Esophagus muscularis mucosa (tissue), 4 donors: ENCODE results near the gene ATP10A. TPM values are rescaled to one million over a fixed set of nuclear protein-coding genes. Genes with fewer than 3 reads are reported as not detected.

Experiments used
- DNase-seq: peaks from one replicate; pipeline ENCODE4 v3.0.0-alpha.2; 2017; ENCODE audit errors: extremely low spot score
- H3K27ac ChIP-seq, 4 donors: fragments of 200-600 bp; sonication (generic); replicated peaks in 1 of 4; 1 replicate in 3 of 4; 2 replicates in 1 of 4; pipeline ENCODE4 v1.5.1; 2016 to 2019; ENCODE audit warnings: mild to moderate bottlenecking in 1 of 4
- H3K27me3 ChIP-seq, 4 donors: fragments of 200-600 bp; sonication (generic); one replicate each; pipeline versions ENCODE4 v1.5.1 to v1.6.0; 2016 to 2019
- H3K36me3 ChIP-seq, 4 donors: fragments of 200-600 bp; sonication (generic); one replicate each; pipeline ENCODE4 v1.5.1; 2016 to 2019
- H3K4me1 ChIP-seq, 4 donors: fragments of 200-600 bp; sonication (generic); one replicate each; pipeline ENCODE4 v1.5.1; 2016 to 2019
- H3K4me3 ChIP-seq, 4 donors: fragments of 200-600 bp; sonication (generic); 1 replicate in 2 of 4; 2 replicates in 2 of 4; pipeline ENCODE4 v1.5.1; 2016 to 2019; ENCODE audit warnings: mild to moderate bottlenecking in 4 of 4, moderate library complexity in 1 of 4
- H3K9me3 ChIP-seq, 4 donors: fragments of 200-600 bp; sonication (generic); 1 replicate in 3 of 4; 2 replicates in 1 of 4; pipeline ENCODE4 v1.5.1; 2016 to 2019
- EP300 ChIP-seq: sonication (generic); formaldehyde crosslinking; IDR thresholded peaks from one replicate; pipeline ENCODE4 v1.6.1; 2017; ENCODE audit warnings: antibody characterized with exemption
- POLR2A ChIP-seq: fragments of 450-650 bp; IDR thresholded peaks from one replicate; pipeline ENCODE4 v1.6.1; 2017; ENCODE audit warnings: antibody characterized with exemption, moderate library complexity, mild to moderate bottlenecking, low read depth
- POLR2AphosphoS5 ChIP-seq, 2 donors: sonication (generic); formaldehyde crosslinking; IDR thresholded peaks; one replicate each; pipeline ENCODE4 v1.6.1; 2017; ENCODE audit warnings: antibody characterized with exemption in 2 of 2
- WGBS: methylation state at CpG from one replicate; pipeline ENCODE4 v1.1.5; 2018; 5-methylcytosine and 5-hydroxymethylcytosine counted together
- intact Hi-C: fragments of 100-400 bp; cut with DNase I; formaldehyde crosslinking; loops from one replicate; pipeline ENCODE4 v1.15.1; 2023
- total RNA-seq, 4 donors: library from RNA; depleted of rRNA; stranded (reverse); fragments of >200 nt; gene quantifications; one replicate each; pipeline versions ENCODE4 v1.1.0 to v1.2.1, GENCODE V29; 2016
- TF ChIP-seq, protein P1 (sequence below), 3 experiments: fragments of 200-600 bp in 2 of 3; fragments of 450-650 bp in 1 of 3; sonication (generic) in 2 of 3; IDR thresholded peaks; one replicate each; pipeline ENCODE4 v1.5.1; 2017 to 2019; ENCODE audit warnings: antibody characterized with exemption in 3 of 3, mild to moderate bottlenecking in 2 of 3, moderate library complexity in 1 of 3

Gene ATP10A
- total RNA-seq, 4 donors from 2014 or later = 23.9 to 51.9 (median 32.6) TPM

GRCh38 chr15:25880411-25880810 lies 17.3 kb upstream of the ATP10A start:
- no peaks in the 10 kb centered on the region for H3K9me3 ChIP-seq
- H3K4me1 ChIP-seq = peaks cover 0 to 36% (median 27%) of the 10 kb centered on the region in 4 donors
- no peak for DNase-seq
- H3K36me3 ChIP-seq = no peaks in the 10 kb centered on the region
- no peak overlapping the region for H3K4me3 ChIP-seq
- H3K27me3 ChIP-seq = no peaks in the 10 kb centered on the region
- intact Hi-C loops = no loop called here
- H3K27ac ChIP-seq = no peak overlapping the region
- TF ChIP-seq, protein P1, sequence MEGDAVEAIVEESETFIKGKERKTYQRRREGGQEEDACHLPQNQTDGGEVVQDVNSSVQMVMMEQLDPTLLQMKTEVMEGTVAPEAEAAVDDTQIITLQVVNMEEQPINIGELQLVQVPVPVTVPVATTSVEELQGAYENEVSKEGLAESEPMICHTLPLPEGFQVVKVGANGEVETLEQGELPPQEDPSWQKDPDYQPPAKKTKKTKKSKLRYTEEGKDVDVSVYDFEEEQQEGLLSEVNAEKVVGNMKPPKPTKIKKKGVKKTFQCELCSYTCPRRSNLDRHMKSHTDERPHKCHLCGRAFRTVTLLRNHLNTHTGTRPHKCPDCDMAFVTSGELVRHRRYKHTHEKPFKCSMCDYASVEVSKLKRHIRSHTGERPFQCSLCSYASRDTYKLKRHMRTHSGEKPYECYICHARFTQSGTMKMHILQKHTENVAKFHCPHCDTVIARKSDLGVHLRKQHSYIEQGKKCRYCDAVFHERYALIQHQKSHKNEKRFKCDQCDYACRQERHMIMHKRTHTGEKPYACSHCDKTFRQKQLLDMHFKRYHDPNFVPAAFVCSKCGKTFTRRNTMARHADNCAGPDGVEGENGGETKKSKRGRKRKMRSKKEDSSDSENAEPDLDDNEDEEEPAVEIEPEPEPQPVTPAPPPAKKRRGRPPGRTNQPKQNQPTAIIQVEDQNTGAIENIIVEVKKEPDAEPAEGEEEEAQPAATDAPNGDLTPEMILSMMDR (IDR thresholded peaks at IDR 0.05) = no peak
- TF ChIP-seq POLR2AphosphoS5 (IDR thresholded peaks at IDR 0.05) = no peak
- TF ChIP-seq EP300 = no peak
- 91% methylated on average over 1 of the region's 1 CpG for WGBS

DNA sequence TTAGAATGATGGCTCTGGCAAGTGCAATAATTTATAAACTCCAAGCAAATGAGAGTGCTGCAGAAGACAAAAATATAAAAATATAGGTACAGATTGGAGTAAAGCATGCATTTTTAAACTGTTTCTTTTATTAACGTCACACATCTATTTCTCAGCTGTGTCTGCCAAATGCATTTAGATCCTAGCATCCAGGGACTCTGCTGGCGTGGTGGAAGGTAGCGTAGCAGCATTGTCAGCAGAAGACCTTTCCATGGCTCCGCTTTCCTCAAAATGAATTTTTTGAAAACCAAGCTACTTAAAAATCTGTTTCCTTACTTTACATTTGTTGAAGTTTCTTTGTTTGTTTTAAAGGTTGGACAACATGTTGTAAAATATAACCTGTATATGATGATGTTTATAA lies 16.3 kb upstream of the ATP10A start:
- H3K4me1 ChIP-seq = peaks cover 0 to 29% (median 25%) of the 10 kb centered on the region in 4 donors
- no peak for TF ChIP-seq EP300
- TF ChIP-seq POLR2AphosphoS5 (IDR thresholded peaks at IDR 0.05) = no peak
- TF ChIP-seq, protein P1 (IDR thresholded peaks at IDR 0.05) = no peak
- TF ChIP-seq POLR2A = no peak

DNA sequence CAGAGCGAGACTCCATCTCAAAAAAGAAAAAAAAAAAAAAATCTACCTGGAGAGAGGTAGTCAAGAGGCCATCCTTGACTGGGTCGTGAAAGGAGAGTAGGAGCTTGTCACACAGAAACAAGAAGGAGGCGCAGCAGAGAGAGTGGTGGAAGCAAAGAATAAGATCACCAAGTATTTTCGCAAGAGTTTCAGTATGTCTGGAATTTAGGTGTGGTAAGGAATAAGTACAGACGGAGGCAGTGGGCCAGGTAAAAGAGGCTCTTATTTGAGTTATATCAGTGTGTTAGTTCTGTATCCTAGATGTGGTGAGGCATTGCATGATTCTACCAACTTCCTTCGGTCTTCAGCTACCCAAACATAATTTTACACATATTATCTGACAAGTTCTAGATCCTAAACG lies 14.6 kb upstream of the ATP10A start:
- H3K4me1 ChIP-seq = peaks cover 0 to 17% (median 15%) of the 10 kb centered on the region in 4 donors
- H3K36me3 ChIP-seq = no peaks in the 10 kb centered on the region
- 88% methylated on average over 7 of the region's 7 CpGs for WGBS
- TF ChIP-seq POLR2A (no peak), POLR2AphosphoS5 (IDR thresholded peaks at IDR 0.05) (no peak), EP300 (no peak)
- TF ChIP-seq, protein P1 (IDR thresholded peaks at IDR 0.05) = no peak
- no peak for DNase-seq
- H3K27me3 ChIP-seq = no peaks in the 10 kb centered on the region
- intact Hi-C loops = no loop called here
- no peaks in the 10 kb centered on the region for H3K9me3 ChIP-seq
- H3K27ac ChIP-seq = peak overlapping the region in 2 of 4 donors; percentile 68 to 73
- no peak overlapping the region for H3K4me3 ChIP-seq

More for the DNA sequence above, 16.3 kb upstream of the ATP10A start:
- Histone ChIP-seq H3K36me3 (no peaks in the 10 kb centered on the region), H3K27ac (no peak overlapping the region), H3K4me3 (no peak overlapping the region), H3K9me3 (no peaks in the 10 kb centered on the region), H3K27me3 (no peaks in the 10 kb centered on the region)
- intact Hi-C loops = no loop called here
- no peak for DNase-seq
- WGBS = 81% methylated on average over 4 of the region's 4 CpGs

DNA sequence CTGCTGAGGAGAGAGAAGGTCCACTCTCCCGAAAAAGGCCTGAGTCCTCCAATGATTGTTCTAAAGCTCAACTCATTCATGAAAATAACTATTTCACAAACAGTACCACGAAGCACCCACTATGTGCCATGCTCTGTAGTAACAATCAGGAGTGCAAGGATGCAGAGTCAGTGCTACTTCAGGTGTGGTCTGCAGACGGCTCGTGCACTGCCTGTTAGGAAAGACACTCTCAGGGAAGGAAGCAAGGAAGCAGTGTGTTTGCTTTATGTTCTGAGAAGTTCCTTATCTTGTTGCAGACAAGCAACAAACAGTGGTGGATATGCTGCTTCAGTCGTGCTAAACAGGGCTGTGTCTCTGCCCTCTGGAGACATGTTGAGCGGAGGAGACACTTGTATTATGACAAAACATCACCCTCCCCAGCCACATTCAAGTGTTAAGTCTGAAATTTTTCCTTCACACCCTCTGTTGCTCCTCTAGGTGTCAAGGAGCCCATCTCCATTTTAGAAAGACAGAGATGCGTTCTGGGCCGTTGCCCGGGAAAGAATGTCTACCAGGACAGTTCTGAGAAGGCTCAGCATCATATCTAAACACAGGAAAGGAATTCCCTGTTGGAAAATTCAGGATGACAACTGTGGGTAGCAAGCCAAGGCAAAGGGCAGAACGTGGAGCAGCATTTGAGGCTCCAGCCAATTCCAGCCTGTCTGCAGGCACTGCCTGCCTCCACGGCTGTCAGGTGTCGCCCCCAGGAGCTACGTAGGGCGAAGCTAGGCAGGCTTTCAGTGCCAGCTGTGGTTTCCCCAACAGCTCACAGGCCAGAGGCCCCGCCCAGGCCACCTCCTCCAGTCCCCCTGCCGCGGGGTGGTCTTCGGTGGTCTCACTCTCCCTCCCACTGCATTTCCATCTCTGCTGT lies 13.4 kb upstream of the ATP10A start:
- Histone ChIP-seq H3K4me1 (peaks cover 0 to 17% (median 15%) of the 10 kb centered on the region in 4 donors), H3K4me3 (no peak overlapping the region), H3K27ac (peak overlapping the region; percentile 68 to 86 (median 76)), H3K36me3 (no peaks in the 10 kb centered on the region), H3K27me3 (no peaks in the 10 kb centered on the region), H3K9me3 (no peaks in the 10 kb centered on the region)
- intact Hi-C loops = no loop called here
- TF ChIP-seq POLR2A = no peak
- no peak for TF ChIP-seq EP300
- TF ChIP-seq POLR2AphosphoS5 (IDR thresholded peaks at IDR 0.05) = peak; percentile 12 to 56
- TF ChIP-seq, protein P1 (IDR thresholded peaks at IDR 0.05) = no peak
- 46% methylated on average over 15 of the region's 18 CpGs for WGBS
- DNase-seq = no peak
